Measurements from ENCODE around the gene CENPX.

CENPX gene

GRCh38 chr17:81980707-81981343 lies 41.9 kb downstream of the CENPX start:
- DNase-seq (ENCODE audit: low spot score): peak; percentile 73

- no peak for DNase-seq (ENCODE audit: low spot score)
Observed at GRCh38 chr17:81980122-81980521, 42.6 kb downstream of the CENPX start.

DNA sequence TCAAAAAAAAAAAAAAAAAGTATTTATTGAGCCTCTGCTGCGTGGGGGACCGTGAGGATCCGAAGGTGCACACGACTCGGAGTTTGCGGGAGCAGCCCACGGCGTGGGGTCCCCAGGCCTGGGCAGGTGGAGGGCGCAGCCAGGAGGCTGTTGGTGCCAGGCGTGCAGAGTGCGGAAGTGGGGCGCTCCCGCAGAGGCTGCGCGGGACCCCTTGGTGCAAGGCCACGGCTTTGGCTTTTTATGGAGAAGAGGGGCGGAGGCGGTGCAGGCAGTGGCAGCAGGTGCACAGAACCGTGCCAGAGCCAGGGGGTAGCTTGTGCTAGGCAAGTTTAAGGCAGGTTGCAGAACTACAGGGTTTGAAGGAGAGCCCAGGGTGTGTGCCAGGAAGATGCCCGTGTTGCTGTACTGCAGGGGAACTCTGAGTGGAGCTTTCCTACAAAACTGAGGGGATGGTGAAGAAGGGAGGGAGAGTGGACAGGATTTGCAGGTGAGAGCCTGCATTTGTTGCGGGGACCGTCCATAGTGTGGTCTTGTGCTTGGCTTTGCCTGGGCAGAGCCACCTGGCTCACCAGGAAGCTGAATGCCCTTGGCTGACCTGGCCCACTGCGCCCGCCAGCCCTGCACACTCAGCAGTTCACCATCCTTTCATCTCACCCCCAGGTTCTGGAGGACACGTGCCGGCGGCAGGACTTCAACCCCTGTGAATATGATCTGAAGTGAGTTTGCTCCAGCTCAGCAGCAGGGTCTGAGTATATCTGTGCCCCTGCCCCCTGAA lies 44.0 kb downstream of the CENPX start:
- peak; percentile 60 for DNase-seq (ENCODE audit: low spot score)

GRCh38 chr17:81977211-81977808 lies 45.4 kb downstream of the CENPX start, which contains the start of gene ASPSCR1:
Gene ASPSCR1, plus strand, starts transcription at chr17:81977629. Its CDS starts 18 bp downstream, at chr17:81977647.
- DNase-seq (ENCODE audit: low spot score): peak; percentile 93

DNA sequence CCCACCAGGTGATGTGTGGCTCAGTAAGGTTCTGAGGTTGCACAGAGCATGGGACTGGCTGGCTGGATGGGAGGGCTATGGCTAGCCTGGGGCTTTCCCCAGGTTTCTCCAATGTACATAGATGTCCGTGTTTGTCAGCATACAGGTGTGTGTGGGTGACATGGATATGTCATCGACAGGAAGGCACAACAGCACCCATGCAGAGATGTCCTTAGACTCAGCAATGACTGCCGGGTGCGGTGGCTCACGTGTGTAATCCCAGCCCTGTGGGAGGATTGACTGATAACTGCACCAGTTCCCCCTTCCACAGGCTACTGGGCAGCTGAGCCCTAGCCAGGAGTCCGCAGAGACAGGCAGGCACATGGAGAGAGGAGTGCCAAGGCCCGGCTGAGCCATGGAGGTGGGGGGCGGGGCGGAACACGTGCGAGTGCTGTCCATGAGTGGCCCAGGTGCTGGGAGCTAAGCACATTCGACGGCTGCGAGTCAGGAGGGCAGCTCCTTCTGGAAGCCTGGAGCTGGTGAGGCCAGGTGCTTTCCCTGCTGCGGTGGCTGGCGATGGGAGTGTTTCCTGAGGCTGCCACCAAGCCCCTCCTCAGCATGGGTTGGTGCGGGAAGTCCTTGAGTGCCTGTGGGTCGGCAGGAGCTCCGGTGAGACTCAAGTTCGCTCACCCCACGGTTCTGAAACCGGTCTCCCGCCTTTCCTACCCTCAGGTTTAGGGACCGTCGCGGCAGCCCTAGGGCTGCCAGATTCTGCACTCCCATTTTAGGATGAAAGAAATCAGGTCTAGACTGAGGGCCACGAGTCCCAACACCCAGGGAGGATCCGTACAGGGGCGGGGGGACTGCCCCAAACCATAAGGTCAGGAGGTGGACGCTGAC lies 46.1 kb downstream of the CENPX start:
- DNase-seq (ENCODE audit: low spot score): peak; percentile 92

DNA sequence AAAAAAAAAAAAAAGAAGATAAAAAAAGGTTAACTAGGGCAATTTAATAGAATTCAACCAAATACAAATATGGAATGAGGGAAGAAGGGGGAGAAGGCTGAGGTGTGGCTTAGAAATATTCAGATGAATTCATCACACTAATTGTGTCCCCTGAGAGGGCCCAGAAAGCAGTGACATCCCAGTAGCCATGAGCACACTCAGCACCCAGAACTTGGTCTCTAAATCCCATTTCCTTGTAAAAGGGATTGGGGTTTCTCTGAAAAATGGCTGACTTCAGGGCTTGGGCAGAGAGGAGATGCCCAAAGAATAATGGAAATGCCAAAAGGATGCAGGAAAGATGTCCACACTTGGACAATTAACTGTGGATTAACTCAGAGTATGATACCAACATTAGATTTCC lies 49.2 kb downstream of the CENPX start:
- no peak for DNase-seq (ENCODE audit: low spot score)

DNA sequence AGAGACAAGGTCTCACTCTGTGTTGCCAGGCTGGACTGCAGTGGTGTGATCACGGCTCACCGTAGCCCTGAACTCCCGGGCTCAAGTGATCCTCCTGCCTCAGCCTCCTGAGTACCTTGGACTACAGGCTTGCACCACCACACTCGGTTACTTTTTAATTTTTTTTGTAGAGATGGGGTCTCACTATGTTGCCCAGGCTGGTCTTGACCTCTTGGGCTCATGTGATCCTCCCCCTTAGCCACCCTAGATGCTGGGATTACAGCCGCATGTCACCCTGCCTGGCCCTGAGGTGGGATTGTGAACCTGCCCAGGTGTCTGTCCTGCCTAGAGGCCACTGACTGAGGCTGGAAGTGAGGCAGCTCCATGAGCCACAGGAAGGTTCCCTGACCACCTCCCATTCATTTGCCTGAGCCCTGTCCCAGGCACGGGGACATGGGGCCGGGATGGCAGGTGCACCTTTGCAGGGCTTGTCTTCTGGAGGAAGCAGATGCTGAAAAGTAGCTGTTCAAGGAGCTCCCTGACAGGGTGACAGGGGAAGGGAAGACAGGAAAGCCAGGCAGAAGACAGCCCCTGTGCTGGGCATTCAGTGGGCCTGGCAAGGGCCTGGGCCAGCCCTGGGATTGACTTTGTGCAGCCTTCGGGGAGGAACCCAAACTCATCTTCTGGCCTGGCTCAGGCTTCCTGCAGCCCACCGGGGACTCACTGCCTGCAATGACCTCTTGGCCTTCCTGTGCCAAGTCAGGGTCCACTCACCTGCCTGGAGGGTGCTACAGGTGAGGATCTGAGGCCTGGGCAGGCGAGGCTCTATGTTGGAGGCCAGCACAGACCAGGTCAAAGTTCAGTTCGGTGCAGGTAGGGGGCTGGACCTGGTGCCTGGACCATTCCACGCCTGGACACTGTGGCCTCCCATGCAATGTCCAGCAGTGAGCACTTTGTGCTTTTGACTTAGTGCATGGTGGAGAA lies 53.5 kb downstream of the CENPX start:
- DNase-seq (ENCODE audit: low spot score): no peak
